ENCODE measurements around the gene CMKLR1.

DNA sequence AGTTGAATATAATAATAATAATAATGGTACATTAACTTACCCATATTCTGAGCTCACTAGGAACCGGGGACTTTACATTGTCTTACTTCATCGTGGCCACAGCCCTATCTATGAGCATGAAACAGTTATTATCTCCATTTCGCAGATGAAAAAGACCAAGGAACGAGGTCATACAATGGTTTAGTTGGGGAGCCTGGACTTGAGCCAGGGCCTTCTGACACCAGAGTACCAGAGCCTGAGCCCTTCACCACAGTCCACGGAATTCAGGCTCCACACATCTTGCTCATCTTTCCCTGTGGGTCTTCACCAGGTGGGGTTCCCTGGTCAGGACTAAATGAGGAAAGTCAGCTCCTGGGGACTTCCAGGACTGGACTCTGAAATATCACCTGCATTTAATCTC, 31.3 kb upstream of the CMKLR1 start:
- TF ChIP-seq, protein P1, sequence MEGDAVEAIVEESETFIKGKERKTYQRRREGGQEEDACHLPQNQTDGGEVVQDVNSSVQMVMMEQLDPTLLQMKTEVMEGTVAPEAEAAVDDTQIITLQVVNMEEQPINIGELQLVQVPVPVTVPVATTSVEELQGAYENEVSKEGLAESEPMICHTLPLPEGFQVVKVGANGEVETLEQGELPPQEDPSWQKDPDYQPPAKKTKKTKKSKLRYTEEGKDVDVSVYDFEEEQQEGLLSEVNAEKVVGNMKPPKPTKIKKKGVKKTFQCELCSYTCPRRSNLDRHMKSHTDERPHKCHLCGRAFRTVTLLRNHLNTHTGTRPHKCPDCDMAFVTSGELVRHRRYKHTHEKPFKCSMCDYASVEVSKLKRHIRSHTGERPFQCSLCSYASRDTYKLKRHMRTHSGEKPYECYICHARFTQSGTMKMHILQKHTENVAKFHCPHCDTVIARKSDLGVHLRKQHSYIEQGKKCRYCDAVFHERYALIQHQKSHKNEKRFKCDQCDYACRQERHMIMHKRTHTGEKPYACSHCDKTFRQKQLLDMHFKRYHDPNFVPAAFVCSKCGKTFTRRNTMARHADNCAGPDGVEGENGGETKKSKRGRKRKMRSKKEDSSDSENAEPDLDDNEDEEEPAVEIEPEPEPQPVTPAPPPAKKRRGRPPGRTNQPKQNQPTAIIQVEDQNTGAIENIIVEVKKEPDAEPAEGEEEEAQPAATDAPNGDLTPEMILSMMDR (IDR thresholded peaks at IDR 0.05; ENCODE audit: insufficient read depth, low read length): no peak
- TF ChIP-seq POLR2AphosphoS5 (IDR thresholded peaks at IDR 0.05; ENCODE audit: low read depth): no peak
